Gastrocnemius medialis (tissue), 4 donors: ENCODE results near the gene PDLIM4. TPM values are rescaled to one million over a fixed set of nuclear protein-coding genes. Genes with fewer than 3 reads are reported as not detected.

Experiments
- ATAC-seq, 2 donors: fragments of 150-250 bp; one replicate each; pipeline ENCODE4 v1.9.1; 2016
- DNase-seq, 2 donors: peaks; one replicate each; pipeline ENCODE4 v3.0.0-alpha.2; 2019
- H3K27ac ChIP-seq, 4 donors: fragments of 200-600 bp; sonication (generic); 1 replicate in 1 of 4; 2 replicates in 3 of 4; pipeline ENCODE4 v1.5.1; 2016 to 2018; ENCODE audit warnings: mild to moderate bottlenecking in 2 of 4, moderate library complexity in 1 of 4
- H3K27me3 ChIP-seq, 3 donors: fragments of 200-600 bp; sonication (generic) in 2 of 3; 1 replicate in 1 of 3; 2 replicates in 2 of 3; pipeline versions ENCODE4 v1.5.1 to v1.6.0; 2016 to 2019; ENCODE audit warnings: mild to moderate bottlenecking in 1 of 3, moderate library complexity in 1 of 3
- H3K36me3 ChIP-seq, 2 donors: fragments of 200-600 bp; sonication (generic) in 1 of 2; one replicate each; pipeline ENCODE4 v1.5.1; 2017 to 2018
- H3K4me1 ChIP-seq, 2 donors: fragments of 200-600 bp; sonication (generic) in 1 of 2; one replicate each; pipeline ENCODE4 v1.5.1; 2016 to 2017; ENCODE audit warnings: mild to moderate bottlenecking in 2 of 2
- H3K4me3 ChIP-seq, 4 donors: fragments of 200-600 bp; sonication (generic) in 3 of 4; 1 replicate in 1 of 4; 2 replicates in 3 of 4; pipeline ENCODE4 v1.5.1; 2016 to 2019; ENCODE audit warnings: mild to moderate bottlenecking in 2 of 4
- H3K9me3 ChIP-seq, 3 donors: fragments of 200-600 bp; sonication (generic) in 2 of 3; 1 replicate in 1 of 3; 2 replicates in 2 of 3; pipeline ENCODE4 v1.5.1; 2016 to 2019
- POLR2A ChIP-seq, 2 donors: fragments of 450-650 bp; IDR thresholded peaks; one replicate each; pipeline ENCODE4 v1.6.1; 2017; ENCODE audit warnings: antibody characterized with exemption in 2 of 2, mild to moderate bottlenecking in 2 of 2, moderate library complexity in 2 of 2
- in situ Hi-C, 4 donors: fragments of 200-750 bp; cut with MboI; loops; one replicate each; pipeline versions ENCODE4 v1.15.0 to v1.8.0; 2017; ENCODE audit warnings: low sequenced_read_pairs in 4 of 4
- intact Hi-C: fragments of 100-400 bp; cut with DNase I; formaldehyde crosslinking; loops from one replicate; pipeline ENCODE4 v1.15.1; 2023; ENCODE audit warnings: low total_unique reads
- total RNA-seq, 4 donors: library from RNA; depleted of rRNA; stranded (reverse); fragments of >200 nt; gene quantifications; one replicate each; pipeline versions ENCODE4 v1.1.0 to v1.2.3, GENCODE V29; 2016
- TF ChIP-seq, protein P1 (sequence below), 5 experiments: fragments of 450-650 bp in 3 of 5; fragments of 200-600 bp in 2 of 5; sonication (generic) in 2 of 5; IDR thresholded peaks in 4 of 5; conservative IDR thresholded peaks in 1 of 5; 1 replicate in 4 of 5; 2 replicates in 1 of 5; pipeline ENCODE4 v1.5.1; 2016 to 2019; ENCODE audit warnings: antibody characterized with exemption in 5 of 5, mild to moderate bottlenecking in 3 of 5, moderate library complexity in 3 of 5

Gene PDLIM4
- total RNA-seq, 4 donors from 2014 or later = 0.66 to 8.0 (median 5.3) TPM

DNA sequence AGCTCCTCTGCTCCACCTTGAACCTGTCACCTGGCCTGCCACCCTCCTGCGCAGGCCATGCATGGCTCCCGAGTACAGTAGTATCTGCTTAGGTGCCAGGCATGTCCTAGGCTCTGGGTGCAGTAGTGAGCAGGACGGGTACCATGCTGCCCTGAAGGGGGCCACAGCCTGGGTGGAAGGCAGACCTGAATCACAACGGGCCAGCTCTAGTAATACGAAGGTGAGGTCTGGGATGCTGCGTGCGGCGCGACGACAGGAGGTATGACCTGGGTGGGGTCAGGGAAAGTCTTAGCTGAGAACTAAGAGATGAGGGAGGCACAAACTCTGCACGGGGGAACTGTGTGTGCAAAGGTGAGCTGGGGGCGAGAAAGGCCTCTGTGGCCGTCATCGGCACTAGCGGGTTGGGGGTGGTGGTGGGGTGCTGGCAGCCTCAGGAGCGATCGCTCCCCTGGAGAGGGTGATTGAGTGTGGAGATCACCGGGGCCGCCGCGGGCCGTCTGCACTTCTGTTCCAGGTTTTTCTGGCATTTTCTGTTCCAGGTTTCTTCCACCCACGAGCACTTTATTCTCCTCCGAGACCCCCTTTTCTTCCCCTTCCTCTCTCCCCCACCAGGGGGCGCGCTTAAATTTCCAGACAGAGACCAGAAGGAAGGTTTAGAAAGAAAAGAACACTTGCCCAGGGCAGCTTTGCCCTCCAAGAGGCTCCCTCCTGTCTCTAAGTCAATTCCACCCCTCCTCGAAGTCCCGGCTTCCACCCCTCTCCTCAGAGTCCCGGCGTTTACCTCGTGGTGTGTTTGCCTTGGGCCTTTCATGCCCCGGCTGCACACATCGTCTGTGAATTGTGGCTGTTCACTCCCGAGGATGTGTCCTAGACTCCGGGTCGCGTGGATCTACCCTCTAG, 15.1 kb downstream of the PDLIM4 start:
- intact Hi-C loops = loop anchor here (2.0 kb wide), 1 partner anchor 228 kb away; no protein-coding TSS in a partner anchor
- no peak for DNase-seq
- no peak for TF ChIP-seq POLR2A (IDR thresholded peaks at IDR 0.05)
- TF ChIP-seq, protein P1, sequence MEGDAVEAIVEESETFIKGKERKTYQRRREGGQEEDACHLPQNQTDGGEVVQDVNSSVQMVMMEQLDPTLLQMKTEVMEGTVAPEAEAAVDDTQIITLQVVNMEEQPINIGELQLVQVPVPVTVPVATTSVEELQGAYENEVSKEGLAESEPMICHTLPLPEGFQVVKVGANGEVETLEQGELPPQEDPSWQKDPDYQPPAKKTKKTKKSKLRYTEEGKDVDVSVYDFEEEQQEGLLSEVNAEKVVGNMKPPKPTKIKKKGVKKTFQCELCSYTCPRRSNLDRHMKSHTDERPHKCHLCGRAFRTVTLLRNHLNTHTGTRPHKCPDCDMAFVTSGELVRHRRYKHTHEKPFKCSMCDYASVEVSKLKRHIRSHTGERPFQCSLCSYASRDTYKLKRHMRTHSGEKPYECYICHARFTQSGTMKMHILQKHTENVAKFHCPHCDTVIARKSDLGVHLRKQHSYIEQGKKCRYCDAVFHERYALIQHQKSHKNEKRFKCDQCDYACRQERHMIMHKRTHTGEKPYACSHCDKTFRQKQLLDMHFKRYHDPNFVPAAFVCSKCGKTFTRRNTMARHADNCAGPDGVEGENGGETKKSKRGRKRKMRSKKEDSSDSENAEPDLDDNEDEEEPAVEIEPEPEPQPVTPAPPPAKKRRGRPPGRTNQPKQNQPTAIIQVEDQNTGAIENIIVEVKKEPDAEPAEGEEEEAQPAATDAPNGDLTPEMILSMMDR (IDR thresholded peaks at IDR 0.05 in 4 of 5, conservative IDR thresholded peaks at IDR 0.05 in 1 of 5) = peak; percentile 63 to 86 (median 86)
- no peaks in the 10 kb centered on the region for H3K9me3 ChIP-seq
- H3K4me3 ChIP-seq = no peak overlapping the region
- H3K36me3 ChIP-seq = no peaks in the 10 kb centered on the region
- ATAC-seq = peak; percentile 64 to 78
- peaks cover 5 to 6% of the 10 kb centered on the region in 2 donors for H3K4me1 ChIP-seq
- in situ Hi-C loops = loop anchor here in 3 of 4 donors (10.0 to 25.0 kb wide), 4 partner anchors 102 to 240 kb away; partner anchors contain the start of gene IRF1 (in 1 of the 3)
- H3K27ac ChIP-seq = no peak overlapping the region
- no peaks in the 10 kb centered on the region for H3K27me3 ChIP-seq

DNA sequence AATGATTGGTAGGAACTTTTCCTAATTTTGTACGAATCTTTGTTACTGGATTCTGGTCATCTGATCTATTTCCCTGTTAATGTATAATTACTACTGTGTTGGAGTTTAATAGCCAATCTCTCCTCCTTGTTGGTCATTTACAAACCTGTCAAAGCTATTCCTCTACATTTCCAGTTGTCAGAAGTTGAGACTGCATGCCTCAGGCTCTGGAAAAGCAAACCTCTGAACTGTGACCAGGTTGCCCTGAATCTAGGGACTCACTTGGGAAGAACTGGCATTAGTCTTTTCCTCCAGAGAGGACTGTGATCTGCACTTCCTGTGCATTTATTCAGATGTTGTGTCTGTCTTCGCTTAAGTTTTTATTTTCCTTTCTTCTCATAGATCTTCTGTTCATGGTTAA, 16.1 kb downstream of the PDLIM4 start:
- in situ Hi-C loops = loop anchor here in 3 of 4 donors (10.0 to 25.0 kb wide), 4 partner anchors 101 to 239 kb away; partner anchors contain the start of gene IRF1 (in 1 of the 3)
- TF ChIP-seq POLR2A (IDR thresholded peaks at IDR 0.05) = no peak
- TF ChIP-seq, protein P1 (IDR thresholded peaks at IDR 0.05 in 4 of 5, conservative IDR thresholded peaks at IDR 0.05 in 1 of 5) = no peak
- ATAC-seq (no peak), DNase-seq (no peak)
- Histone ChIP-seq H3K27me3 (no peaks in the 10 kb centered on the region), H3K27ac (no peak overlapping the region), H3K4me3 (no peak overlapping the region), H3K36me3 (no peaks in the 10 kb centered on the region), H3K9me3 (no peaks in the 10 kb centered on the region), H3K4me1 (peaks cover 5 to 6% of the 10 kb centered on the region in 2 donors)
- intact Hi-C loops = loop anchor here (2.0 kb wide), 1 partner anchor 227 kb away; no protein-coding TSS in a partner anchor

DNA sequence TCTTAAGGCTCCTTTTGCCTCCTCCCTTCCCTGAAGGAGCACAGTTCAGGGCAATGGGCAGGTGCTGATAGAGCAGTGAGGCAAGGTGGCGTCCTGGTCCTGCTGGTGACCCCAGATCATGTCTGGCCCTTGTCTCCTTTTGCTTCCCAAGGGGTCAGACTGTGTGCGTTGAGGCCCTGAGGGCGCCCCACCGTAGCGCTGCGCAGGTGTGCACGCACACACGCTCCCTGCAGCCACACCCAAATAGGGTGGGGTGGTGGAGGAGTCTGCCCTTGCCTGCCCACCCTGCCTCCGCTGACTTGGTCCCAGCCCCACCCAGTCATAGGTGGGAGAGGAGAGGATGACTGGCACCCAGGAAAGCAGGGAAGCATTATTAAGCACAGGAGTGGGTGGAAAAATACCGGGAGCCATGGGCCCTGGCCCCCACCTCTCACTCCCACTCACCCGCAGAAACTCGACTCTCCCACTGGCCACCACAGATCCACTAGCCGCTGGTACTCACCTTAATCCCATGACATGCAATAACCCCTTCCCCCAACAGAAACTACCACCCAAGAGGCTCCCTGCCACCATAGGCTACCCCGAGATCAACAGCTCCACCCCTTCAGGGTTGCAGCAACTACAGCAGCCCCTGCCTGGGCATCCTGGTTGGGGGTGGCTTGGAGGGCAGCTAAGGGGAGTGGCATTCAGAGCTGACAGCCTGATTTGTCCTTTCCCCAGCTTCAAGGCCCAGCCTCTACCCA, 16.7 kb downstream of the PDLIM4 start:
- in situ Hi-C loops = loop anchor here in 3 of 4 donors (10.0 to 25.0 kb wide), 4 partner anchors 101 to 238 kb away; partner anchors contain the start of gene IRF1 (in 1 of the 3)
- Histone ChIP-seq H3K9me3 (no peaks in the 10 kb centered on the region), H3K27ac (no peak overlapping the region), H3K27me3 (no peaks in the 10 kb centered on the region), H3K36me3 (no peaks in the 10 kb centered on the region), H3K4me3 (no peak overlapping the region), H3K4me1 (peaks cover 5 to 6% of the 10 kb centered on the region in 2 donors)
- ATAC-seq (no peak), DNase-seq (no peak)
- intact Hi-C loops = no loop called here
- TF ChIP-seq, protein P1 (IDR thresholded peaks at IDR 0.05 in 4 of 5, conservative IDR thresholded peaks at IDR 0.05 in 1 of 5) = no peak
- no peak for TF ChIP-seq POLR2A (IDR thresholded peaks at IDR 0.05)

DNA sequence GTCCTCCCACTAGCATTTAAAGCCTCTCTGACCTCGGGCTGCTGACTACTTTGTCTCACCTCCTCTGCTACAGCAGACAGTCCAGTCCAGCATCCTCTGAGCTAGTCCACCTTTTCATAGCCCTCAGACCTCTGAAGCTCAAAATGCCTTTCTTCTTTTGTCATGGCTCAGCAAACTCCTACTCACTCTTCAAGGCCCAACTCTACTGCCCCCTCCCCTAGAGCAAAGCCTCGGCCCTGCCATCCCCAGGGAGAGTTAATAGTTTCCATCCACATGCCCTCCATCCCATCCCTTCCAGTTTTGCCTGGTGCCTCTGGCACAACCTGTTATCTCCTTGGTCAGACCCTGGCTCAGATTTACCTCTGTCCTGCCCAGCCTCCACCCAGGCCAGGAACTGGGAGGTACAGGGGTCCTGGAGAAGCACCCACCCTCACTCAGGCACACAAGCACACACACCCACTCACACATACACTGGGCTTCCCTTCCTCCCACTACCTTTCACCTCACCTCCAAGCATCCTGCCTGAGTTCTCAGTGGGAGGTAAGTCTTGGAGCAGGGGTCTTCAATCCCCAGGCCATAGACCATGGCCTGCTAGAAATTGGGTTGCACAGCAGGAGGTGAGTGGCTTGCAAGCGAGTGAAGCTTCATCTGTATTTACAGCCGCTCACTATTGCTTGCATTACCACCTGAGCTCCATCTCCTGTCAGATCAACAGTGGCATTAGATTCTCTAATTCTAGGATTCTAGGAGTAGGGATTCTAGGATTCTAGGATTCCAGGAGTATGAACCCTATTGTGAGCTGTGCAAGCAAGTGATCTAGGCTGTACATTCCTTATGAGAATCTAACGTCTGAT, 18.1 kb downstream of the PDLIM4 start:
- intact Hi-C loops (no loop called here), in situ Hi-C loops (loop anchor here in 2 of 4 donors (10.0 kb wide), 3 partner anchors 99 to 229 kb away; partner anchors contain the start of gene IRF1 (in 1 of the 2))
- no peak for TF ChIP-seq POLR2A (IDR thresholded peaks at IDR 0.05)
- TF ChIP-seq, protein P1 (IDR thresholded peaks at IDR 0.05 in 4 of 5, conservative IDR thresholded peaks at IDR 0.05 in 1 of 5) = no peak
- Histone ChIP-seq H3K9me3 (no peaks in the 10 kb centered on the region), H3K36me3 (no peaks in the 10 kb centered on the region), H3K4me1 (peaks cover 5 to 6% of the 10 kb centered on the region in 2 donors), H3K27me3 (no peaks in the 10 kb centered on the region), H3K4me3 (no peak overlapping the region), H3K27ac (no peak overlapping the region)
- DNase-seq (no peak), ATAC-seq (no peak)
